ENCODE data around the gene ARSG.
"Not testable (repeated sequence)": the region's sequence is repeated elsewhere in the genome, so short reads cannot be mapped to it uniquely, and the experiment has no call there.

DNA sequence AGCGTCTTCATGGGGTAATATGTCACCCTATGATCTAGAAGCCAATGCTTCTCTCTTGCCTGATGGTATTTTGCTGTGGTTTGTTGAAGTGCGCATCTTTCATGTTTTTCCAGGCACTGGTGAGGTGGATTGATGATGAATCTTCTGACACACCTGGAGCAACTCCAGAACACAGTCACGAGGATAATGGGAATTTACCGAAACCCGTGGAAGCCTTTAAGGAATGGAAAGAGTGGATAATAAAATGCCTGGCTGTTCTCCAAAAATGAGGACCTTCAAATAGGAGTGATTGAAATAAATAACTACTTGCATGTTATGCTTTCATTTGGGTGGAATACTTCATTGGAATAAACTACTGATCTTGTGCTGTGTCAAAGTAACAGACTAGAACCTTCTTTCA lies 34.6 kb upstream of the ARSG start:
- TF ChIP-seq RAD21 (IDR thresholded peaks at IDR 0.05 in 1 of 2, conservative IDR thresholded peaks at IDR 0.05 in 1 of 2; ENCODE audit: low read depth in 2 of 2, low read length in 2 of 2); RXRA (IDR thresholded peaks at IDR 0.05; ENCODE audit: insufficient read depth, low read depth, low read length): not testable (repeated sequence)

All from H1 (cell line).